Measurements from ENCODE around the gene EGR1.

- TF ChIP-seq CTCF (conservative IDR thresholded peaks at IDR 0.05; ENCODE audit: low read depth, low read length): no peak
- no peak for TF ChIP-seq EZH2 (IDR thresholded peaks at IDR 0.05; ENCODE audit: low read length, unreplicated experiment)
Observed at GRCh38 chr5:138461343-138462125, 3.7 kb upstream of the EGR1 start.
